NCI-H2081 (cell line): Measurements from ENCODE around the gene CGB8.

ENCODE experiments used
- DNase-seq, 2 experiments: peaks; one replicate each; lab custom pipeline; 2025; lab: John Stamatoyannopoulos, UW

The CGB8 gene

DNA sequence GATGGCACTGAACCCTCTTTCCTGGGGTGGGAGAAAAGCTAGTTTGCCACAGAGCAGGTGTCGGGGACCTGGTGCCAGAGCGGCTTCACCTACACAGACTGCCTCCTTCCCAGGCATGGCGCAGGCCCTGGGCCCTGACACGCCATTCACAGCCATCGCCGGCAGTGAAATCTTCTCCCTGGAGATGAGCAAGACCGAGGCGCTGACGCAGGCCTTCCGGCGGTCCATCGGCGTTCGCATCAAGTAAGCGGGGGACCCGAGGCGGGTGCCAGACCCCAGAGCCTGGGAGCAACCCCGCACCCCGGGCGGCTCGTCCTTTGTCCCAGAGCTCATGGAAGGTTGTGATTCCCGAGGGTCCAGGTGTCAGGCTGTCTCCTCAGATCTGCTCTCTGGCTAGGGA is 42.0 kb downstream of the CGB8 start:
- DNase-seq, result no peak

DNA sequence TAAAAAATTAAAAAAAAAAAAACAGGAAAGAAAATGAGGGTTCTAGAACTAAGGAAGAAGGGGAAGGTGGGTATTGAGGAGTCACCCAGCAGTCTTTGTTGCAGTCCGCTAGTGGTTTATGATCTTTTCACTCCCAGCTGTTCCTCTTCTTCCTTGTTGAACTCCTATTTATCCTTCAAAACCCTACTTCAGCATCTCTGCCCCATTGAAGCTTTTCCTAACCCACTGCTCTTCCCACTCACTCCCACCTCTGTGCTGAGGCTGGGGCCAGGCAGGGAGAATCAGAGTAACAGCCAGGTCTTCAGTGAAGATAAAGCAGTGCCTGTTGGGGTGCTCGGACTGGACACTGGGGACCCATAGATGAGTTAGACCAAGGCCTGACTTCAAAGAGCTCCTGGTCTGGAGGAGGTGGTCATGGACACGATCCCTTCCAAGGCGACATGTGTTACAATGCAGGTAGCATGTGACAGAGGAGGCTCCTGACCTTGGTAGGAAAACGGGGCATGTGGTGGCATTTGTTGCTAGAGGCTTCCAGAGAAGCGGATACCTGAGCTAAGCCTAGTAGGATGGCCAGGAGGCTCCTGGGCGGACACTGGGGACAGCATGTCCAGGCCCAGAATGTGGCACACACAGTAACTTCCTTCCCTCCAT is 43.8 kb downstream of the CGB8 start:
- no peak for DNase-seq

DNA sequence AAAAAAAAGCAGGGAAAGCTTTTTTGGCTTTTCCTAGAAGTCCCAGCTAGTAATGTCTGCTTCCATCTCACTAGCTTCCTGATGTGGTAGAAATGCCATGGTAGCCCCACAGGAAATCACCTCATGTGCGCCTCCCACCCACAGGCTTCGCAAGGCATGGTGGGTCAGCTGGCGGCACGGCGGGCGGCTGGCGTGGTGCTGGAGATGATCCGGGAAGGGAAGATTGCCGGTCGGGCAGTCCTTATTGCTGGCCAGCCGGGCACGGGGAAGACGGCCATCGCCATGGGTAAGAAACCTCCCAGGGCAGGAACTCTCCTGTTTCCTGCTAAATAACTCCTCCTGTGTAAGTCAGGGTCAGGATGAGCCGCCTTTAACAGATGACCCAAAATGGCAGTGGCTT is 44.8 kb downstream of the CGB8 start:
- no peak for DNase-seq

DNA sequence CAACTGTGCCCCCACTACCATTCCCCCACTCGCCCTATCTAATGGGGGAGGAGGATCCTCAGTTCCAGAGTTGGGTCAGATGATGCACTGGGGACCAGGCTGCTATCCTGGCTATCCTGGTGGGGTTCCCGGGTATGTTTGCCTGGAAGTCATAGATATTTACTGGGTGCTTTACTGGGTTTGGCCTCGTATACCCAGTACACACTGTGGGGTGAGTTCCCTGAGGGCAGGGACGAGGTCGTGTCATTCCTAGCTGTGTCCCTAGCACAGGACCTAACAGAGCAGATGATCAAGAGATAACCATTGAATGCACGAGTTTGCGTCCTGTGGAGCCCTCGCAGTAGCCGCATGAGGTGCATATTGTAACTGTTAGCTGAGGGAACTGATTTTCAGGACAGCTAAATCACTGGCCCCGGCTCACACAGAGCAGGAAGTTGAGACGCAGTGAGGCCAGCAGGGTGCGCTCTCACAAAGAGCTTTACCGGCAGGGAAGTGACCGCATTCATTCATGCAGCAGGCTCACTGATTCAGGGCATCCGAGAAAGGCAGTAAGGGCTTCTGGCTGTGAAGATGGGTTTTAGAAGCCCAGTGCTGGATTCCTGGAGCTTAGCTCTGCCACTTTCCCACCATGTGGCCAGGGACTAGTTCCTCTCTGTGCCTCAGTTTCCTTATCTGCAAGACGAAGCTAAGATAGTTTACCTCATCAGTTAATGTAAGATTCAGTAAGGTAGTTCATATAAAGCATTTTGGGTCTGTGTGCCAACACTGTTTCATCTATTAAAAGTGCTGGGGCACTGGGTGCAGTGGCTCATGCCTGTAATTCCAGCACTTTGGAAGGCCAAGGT is 49.2 kb downstream of the CGB8 start:
- DNase-seq, result peak in 1 of 2 experiments; percentile 19

DNA sequence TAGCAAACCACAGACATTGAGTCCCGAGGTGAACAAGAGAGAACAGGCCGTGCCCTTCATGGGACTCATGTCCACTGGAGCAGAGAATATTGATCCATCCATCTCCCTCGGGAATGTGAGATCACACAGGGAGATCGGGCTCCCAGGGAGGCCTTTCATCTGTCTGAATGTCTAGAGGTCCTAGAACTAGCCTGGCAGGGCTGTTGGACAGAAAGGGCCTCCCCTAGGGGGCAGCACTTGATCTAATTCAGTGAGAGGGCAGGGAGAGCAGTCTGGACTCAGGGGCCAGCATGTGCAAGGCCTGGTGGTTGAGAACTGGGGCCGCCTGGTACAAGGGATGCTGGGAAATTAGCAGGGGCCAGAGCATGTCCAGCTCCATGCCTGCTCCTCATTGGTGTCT is 50.9 kb downstream of the CGB8 start:
- DNase-seq, result peak in 1 of 2 experiments; percentile 23
